H4 (cell line): ENCODE results near the gene FMNL3. TPM values are rescaled to one million over a fixed set of nuclear protein-coding genes. Genes with fewer than 3 reads are reported as not detected.
A peak's percentile ranks its signal among the peaks of the same experiment; 100 is the strongest.
"Not testable (repeated sequence)": the region's sequence is repeated elsewhere in the genome, so short reads cannot be mapped to it uniquely, and the experiment has no call there.

Experiments used
- DNase-seq: peaks from one replicate; pipeline ENCODE4 v3.0.0-alpha.2; 2015; ENCODE audit warnings: low spot score
- total RNA-seq: library from RNA; depleted of rRNA; stranded (reverse); fragments of >200 nt; shearing (Covaris generic); gene quantifications from 2 replicates; pipeline ENCODE4 v1.2.3, GENCODE V29; 2014; rRNA removed

The FMNL3 gene, protein sequence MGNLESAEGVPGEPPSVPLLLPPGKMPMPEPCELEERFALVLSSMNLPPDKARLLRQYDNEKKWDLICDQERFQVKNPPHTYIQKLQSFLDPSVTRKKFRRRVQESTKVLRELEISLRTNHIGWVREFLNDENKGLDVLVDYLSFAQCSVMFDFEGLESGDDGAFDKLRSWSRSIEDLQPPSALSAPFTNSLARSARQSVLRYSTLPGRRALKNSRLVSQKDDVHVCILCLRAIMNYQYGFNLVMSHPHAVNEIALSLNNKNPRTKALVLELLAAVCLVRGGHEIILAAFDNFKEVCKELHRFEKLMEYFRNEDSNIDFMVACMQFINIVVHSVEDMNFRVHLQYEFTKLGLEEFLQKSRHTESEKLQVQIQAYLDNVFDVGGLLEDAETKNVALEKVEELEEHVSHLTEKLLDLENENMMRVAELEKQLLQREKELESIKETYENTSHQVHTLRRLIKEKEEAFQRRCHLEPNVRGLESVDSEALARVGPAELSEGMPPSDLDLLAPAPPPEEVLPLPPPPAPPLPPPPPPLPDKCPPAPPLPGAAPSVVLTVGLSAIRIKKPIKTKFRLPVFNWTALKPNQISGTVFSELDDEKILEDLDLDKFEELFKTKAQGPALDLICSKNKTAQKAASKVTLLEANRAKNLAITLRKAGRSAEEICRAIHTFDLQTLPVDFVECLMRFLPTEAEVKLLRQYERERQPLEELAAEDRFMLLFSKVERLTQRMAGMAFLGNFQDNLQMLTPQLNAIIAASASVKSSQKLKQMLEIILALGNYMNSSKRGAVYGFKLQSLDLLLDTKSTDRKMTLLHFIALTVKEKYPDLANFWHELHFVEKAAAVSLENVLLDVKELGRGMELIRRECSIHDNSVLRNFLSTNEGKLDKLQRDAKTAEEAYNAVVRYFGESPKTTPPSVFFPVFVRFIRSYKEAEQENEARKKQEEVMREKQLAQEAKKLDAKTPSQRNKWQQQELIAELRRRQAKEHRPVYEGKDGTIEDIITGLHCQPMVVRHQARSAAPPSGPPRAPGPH
- total RNA-seq = 9.1 and 10.6 TPM in 2 replicates

DNA sequence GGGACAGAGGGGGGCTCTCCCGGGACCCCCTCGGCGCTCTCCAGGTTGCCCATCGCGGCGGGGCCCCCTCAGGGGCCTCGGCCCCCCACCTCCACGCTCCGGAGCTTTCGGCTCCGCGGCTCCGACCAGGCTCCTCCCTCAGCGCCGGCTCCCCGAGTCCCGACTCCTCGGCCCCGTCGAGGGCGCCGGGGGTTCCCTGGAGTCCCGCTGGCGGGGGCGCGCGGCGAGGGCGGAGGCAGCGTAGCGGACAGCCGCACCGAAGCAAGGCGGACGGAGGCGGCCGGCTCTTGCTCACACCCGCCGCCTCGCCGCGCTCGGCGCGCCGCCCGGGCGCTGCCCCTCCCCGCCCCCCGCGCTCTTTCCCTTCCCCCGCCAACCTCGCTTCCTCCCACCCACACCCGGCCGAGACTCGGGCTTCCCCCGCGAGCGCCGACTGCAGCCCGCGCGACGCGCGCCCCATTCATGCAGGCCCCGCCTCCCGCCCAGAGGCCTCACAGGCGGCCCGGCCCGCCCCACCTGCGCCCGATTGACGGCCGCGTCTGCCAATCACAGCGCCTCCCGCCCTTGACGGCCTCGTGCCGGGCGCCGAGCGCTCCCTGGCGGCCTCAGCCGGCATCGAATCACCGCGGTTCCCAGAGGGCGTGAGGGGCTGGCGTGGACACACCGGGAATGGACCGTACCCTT, at the start of gene FMNL3:
Gene FMNL3 (minus strand): TSS at position 278 of the 684 bp plus-strand sequence. CDS start 225 bp downstream, at position 53.
- DNase-seq = peak; percentile 89

DNA sequence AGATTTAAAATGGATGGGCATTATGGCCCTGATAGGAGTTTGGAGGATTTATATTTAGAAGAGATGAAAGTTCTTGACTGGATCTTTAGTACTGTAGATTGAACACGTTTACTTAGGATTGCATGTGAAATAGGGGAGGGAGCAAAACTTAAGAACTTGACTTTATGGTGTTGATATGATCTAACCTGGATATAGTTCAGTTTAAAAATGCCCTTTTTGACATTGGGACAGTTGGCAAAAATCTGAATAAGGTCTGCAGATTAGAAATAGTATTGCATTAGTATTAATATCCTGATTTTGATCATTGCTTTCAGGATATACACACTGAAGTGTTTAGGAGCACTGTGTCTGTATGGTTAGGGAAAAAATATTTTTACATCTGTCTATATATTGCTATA, 43.8 kb upstream of the FMNL3 start:
- DNase-seq = no peak

DNA sequence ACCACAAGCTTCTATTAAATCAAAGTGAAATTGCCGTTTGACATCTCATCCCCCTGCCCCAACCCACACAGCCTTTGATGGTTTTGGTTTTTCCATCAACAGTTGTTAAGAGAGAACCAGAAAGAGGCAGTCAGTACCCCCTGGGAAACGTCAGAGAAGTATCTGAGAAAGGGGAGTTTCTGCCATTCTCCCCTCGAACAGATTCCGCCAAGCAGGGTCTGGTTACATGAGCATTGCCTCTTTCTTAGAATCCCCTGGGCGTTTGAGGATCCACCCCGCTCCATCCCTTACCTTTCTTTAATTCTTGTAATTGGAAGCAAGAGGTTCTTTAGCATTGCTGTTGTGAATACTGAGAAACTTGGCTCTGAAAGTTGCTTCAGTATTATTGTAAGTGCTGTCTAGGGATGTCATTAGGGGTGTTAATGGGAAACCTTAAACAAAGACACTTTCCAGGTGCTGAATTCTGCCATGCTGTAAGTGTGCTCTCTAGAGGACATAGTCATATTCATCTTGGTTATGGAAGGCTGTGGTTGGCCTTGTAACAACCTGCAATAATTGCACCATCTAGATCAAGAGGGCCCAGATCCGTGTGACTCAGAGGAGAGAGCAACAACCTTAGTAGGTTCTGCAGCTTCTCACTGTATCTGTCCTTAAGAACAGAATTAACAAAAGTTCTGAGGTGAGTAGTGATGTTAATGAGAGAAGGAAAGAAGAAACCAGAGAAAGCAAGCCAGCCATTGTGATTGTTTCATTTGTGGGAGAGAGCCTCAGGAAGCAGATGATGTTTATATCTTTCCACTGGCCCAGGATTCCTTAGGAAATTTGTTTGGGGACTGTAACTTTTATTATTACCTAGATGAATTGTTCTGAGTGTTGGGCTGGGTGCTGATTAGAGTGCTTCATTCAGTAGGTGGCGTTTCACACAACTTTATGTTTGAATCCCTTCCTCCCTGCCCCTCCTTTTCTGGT, 43.1 kb upstream of the FMNL3 start:
- DNase-seq = peak; percentile 30

DNA sequence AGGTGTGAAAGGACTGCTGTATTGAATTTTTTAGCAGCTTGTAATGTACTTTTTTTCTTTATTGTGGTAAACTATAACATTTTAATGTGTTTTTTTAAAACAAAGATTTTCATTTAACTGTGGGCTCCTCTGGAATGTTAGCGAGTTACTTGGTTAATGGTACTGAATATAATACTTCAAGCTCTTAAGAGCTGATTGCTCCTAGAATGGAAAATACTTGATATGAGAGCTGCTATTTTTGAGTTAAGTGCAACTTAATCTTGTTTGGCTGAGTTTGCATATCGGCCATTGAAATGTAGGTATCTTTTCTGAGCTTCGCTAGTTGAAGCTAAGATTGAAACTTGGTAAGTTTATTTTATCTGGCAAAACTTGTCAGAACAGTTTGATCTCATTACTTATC, 41.6 kb upstream of the FMNL3 start:
- no peak for DNase-seq

DNA sequence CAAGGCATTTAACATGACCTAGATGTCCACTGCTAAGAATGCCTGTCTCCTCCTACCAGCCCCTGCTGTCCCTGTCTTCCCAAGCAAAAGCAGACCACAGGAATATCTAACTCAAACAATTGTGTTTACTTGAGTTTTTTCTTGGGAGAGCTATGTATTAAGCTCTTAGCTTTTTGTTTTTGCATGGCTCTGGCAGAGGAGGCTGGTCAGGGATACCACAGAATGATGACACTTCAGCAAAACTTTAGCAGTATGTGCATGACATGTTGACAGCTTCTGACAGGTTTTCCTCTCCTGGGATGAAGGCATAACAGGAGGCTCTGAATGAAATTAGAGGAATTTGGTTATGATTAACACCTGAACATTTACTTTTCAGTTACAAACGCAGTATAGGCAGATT, 41.1 kb upstream of the FMNL3 start:
- DNase-seq = no peak

DNA sequence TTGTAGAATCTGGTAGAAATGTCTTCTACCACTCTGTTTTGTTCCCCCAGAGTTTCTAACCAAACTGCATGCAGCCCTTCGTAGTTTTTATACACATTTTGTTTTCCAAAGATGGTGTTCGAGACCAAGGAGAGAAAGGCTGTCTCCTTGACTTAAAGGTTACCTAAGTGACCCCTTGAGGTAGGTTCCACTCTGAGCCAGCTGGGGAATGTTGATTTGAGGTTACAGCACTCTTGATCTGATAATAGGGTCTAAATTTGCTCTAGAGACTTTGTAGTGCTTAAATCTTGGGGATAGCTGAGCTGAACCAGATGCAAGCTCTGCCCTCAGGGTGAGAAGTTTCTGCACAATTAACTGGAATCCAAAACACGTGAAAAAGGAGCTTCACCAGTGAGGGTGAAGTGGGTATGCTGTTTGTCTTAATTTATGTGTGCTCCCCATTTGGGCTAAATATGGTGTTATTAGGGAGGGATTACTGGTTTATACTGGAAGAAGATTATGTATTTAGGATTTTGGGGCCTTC, 37.2 kb upstream of the FMNL3 start:
- no peak for DNase-seq

DNA sequence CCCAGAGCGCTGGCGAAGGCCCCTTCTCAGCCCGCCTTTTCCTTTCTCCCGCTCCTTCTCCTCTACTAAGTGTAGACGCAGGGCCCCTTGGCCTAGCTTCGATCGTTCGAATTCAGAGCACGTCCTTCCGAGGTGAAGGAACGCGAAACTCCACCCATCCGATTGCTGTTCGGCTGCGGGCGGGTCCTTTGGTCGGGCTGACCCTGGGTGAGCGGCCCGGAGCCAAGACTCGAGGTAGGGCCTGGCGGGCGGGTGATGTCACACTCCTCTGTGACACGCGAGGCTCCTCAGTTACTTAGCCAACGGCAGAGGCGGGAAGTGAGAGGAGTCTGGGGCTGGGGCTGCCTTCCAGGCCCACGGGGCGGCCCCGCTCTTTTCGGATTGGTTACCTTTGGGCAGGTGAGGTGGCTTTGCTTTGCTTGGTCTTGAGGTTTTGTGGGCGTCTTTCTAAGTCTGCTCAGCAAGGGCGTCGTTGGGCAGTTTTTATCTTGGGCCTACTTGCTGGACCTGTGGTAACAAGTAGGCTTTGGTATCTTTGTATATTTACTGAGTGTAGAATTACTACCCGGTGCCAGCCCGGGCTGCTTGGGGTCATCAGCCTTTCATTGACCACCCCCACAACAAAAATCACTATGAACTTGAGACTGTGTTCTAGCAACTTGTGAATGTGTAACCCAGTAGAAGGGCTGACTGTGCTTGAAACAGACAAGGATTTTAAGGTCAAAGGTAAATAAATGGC, 34.8 kb upstream of the FMNL3 start:
- DNase-seq = peak; percentile 86

DNA sequence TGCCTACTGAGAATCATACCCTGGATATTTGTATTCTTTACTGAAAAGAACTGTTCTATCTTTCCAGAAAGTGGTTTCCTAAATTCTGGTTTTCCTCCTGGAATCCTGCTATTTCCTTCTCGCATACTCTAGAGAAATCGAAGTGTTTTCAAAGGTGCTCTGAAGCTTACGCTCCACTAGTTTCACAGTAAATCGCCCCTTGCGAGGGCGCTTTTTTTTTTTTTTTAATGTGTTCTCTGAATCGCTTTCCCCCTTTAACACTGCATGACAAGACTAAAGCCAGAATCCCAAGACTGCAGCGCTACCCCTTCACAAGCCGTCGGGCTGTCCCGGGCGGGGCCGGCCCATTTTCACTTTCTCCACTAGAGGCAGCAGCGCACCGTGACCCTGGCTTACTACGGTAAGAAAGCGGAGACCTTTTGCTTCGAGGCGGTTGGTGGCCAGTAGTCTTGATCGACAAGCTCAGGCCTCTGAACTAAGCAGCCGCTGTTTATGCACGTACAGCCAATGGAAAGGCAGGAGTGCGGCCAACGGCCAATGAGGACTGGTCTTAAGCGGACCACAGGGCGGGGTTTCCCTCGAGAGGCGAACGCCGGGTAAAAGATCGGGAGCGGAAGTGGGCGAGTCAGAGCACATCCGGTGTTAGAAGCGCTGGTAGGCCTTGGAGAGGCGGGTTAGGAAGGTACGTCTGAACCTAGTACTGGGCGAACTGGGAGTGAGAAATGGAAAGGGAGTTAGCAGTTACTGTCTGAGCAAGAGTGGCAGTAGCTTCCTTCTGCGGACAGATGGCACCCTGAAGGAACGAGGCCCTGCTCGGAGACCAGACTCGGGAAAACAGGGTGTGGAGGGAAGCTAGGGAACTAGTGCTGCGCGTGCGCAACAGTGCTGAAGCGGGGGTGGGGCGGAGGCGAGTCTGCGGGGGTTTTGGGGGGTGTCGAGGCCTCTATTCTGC, 34.0 kb upstream of the FMNL3 start, which contains the start of gene TMBIM6:
Gene TMBIM6 (plus strand): TSS at position 628 of the 952 bp plus-strand sequence. CDS start 10,937 bp downstream, outside the sequence.
- peak; percentile 100 for DNase-seq

DNA sequence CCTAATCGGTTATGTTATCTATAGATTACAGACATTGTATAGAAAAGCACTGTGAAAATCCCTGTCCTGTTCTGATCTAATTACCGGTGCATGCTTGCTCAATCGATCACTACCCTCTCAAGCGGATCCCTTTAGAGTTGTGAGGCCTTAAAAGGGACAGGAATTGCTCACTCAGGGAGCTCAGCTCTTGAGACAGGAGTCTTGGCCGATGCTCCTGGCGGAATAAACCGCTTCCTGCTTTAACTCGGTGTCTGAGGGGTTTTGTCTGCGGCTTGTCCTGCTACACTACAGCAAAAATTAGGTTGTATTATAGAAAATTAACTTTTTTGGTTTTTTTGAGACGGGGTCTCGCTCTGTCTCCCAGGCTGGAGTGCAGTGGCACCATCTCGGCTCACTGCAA, 33.1 kb upstream of the FMNL3 start:
- DNase-seq = not testable (repeated sequence)

DNA sequence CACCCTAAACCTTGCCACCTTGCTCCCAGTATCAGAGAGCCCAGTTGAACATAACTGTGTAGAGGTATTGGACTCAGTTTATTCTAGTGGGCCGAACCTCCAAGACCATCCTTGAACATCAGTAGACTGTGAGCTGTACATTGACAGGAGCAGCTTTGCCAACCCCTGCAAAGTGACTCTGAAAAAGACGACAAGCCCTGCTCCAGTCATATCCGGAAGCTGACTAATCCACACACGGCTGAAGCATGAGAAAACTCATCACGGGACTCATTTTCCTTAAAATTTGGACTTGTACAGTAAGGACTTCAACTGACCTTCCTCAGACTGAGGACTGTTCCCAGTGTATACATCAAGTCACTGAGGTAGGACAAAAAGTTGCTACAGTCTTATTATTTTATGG, 31.5 kb upstream of the FMNL3 start:
- DNase-seq = not testable (repeated sequence)

DNA sequence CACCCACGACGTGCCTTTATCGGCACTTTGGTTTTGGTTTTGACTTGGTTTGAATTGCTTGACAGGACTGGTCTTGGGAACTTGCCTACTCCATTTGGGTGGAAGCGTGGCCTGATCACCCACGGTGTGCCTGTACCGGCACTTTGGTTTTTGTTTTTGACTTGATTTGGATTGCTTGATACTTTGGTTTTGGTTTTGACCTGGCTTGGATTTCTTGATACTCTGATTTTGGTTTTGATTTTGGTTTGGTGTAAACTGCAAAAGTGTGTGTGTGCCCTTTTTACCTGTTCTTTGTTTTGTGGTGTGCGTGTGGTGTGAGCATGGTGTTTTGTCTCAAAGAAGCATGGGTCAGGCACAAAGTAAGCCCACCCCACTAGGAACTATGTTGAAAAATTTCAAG, 27.7 kb upstream of the FMNL3 start:
- DNase-seq = not testable (repeated sequence)

DNA sequence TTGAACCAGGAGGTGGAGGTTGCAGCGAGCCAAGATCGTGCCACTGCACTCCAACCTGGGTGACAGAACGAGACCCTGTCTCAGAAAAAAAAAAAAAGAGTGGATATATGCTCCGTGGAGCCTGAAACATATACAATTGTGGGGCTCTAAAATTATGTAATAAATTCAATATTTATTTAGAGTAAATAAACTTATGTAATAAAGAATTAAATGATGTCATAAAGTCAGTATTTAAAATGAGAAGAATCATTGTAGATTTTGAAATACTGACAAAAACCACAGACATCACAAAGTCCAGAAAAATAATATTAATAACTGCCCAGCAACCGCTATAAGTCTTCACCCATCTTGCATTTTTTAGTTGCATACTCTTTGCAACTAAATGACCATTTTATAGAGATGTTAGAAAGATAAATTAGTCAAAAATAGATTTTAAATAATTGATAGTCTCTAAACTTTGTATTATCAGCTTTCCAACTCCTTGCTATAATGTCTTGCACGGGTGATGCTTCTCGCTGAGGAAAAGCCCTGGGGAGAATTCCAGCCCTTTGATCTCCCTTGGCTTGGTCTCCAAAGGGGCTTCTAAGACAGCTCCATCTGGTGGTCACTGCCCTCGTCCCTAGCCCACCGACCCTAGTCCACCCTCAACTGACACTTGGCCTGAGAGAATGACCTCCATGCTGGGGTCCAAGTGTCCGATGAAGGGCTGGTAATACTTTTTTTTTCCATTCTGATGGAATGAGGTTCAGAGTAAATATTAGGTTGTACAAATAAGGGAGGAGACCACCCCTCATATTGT, 26.2 kb upstream of the FMNL3 start:
- no peak for DNase-seq

DNA sequence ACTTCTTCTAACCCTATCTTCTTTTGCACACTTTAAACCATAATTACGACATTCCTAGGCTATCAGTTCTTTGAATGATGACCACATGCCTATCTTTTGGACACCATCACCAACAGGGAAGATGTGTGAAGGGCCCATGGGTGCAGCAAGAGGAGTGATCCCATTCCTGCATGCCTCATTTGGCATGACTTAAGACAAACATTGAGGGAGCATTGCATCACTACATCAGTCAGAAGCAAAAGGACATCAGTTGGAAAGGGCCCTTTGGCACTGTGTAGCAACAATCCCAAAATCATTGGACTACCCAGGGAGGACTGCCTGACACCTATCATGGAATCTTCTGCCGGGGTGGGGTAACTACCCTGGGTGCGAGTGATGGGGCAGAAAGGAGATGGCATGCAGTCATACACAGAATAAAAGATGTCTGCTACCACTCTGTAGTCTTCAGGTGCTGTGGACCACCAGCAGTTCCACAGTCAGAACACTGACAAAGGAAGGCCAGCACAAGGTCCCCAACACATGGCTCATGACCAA, 23.4 kb upstream of the FMNL3 start:
- DNase-seq = no peak

DNA sequence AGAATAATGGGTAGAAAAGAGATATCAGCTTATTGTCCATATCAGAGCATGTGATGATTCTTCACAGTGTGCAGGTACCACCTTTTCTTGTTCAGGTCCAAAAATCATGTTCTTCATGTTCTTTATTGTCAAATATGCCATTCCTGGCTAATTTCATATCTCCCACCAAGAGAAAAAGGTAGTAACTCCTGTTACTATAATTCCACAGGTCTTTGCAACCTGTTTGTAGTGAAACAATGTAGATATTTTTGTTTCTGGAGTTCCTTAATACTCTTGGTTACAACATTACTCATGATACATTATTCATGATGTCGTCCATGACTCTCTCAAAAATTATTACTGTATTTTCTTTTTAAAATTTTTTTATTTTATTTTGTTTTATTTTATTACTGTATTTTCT, 22.8 kb upstream of the FMNL3 start:
- no peak for DNase-seq

DNA sequence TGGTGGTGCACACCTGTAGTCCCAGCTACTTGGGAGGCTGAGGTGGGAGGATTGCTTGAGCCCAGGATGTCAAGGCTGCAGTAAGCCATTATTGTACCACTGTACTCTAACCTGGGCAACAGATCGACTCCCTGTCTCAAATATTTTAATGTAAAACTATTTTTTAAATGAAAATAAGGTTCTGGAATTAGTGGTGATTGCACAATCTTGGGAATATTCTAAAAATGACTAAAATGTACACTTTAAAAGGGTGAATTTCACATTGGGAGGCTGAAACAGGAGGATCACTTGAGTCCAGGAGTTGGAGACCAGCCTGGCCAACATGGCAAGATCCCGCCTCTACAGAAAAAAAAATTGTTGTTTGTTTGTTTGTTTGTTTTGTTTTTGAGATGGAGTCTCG, 21.2 kb upstream of the FMNL3 start:
- DNase-seq = no peak

DNA sequence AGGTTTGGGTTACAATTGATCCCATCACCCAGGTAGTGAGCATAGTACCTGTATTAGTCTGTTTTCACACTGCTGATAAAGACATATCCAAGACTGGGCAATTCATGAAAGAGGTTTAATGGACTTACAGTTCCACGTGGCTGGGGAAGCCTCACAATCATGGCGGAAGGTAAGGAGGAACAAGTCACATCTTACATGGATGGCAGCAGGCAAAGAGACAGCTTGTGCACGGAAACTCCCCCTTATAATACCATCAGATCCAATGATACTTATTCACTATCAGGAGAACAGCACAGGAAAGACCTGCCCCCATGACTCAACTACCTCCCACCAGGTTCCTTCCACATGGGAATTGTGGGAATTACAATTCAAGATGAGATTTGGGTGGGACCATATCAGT, 14.2 kb upstream of the FMNL3 start:
- not testable (repeated sequence) for DNase-seq

DNA sequence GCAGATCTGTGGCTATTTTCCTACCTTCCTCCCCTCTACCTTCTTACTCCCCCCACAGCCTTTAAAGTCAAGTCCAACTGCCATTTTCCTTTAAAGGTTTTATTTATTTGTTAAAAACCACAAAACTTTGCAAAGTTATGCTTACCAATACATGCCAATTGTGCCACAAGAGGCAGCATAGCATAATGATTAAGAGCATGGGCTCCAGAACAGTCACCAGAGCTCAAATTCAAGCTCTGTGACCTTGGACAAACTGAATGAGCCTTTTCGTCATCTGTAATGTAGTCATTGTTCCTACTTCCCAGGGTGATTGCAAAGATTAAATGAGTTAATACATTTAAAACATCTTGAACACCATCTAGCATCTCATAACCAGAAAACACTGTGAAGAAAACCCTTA, 13.0 kb upstream of the FMNL3 start:
- DNase-seq = no peak
